ENCODE results near the gene STAT3.
"Not testable (repeated sequence)": the region's sequence is repeated elsewhere in the genome, so short reads cannot be mapped to it uniquely, and the experiment has no call there.

STAT3 gene

DNA sequence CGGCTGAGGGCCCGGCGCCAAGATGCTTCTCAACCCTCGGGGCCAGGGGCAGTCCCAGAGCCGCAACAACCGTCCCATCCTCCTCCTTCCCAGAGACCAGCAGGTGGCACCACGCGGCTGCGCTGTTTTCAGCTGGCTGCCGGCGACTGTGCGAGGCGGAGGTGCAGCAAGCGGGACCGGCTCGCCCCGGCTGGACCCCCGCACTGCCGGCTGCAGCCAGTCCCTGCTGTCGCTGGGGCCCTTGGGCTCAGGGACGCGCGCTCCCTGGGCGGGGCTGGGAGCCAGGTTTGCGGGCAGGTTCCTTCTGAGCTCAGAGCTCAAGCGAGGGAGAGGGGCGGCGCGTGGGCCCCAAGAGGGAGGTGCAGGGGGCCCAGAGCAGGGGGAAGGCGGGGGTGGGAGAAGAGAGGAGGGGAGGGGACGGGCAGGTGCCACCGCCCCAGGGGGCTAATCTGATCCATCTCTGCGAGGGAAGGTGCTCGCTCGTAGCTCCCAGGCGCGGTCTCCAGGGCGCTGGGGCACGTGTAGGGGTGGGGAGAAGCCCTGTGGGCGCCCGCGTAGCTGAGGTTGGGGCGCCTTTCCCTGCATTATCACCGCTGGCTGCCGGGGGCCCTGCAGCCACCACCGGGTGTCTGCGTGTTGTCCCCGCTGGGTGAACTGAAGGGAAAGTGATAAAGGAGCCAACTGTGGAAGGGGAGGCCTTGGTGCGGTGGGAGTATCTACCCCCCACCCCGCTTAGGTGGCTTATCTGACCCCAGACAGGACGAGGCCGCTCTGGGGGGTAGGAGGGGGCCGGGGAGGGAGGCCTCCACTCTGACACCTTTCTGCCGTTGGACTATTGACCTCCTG is 75.7 kb downstream of the STAT3 start:
- peak; percentile 78 to 79 for DNase-seq

DNA sequence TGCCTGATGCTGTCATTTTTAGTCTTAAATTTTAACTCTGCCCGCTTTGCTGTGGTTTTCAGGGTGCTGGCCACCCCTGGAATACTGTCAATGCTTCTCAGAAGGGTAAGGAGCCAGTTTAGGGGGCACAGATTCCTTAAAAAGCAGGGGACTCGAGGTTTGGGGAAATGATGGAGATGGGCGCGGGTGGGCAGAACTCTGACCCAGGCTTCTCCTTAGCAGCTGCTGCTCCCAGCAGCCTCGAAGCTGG is 76.3 kb downstream of the STAT3 start:
- DNase-seq = no peak

DNA sequence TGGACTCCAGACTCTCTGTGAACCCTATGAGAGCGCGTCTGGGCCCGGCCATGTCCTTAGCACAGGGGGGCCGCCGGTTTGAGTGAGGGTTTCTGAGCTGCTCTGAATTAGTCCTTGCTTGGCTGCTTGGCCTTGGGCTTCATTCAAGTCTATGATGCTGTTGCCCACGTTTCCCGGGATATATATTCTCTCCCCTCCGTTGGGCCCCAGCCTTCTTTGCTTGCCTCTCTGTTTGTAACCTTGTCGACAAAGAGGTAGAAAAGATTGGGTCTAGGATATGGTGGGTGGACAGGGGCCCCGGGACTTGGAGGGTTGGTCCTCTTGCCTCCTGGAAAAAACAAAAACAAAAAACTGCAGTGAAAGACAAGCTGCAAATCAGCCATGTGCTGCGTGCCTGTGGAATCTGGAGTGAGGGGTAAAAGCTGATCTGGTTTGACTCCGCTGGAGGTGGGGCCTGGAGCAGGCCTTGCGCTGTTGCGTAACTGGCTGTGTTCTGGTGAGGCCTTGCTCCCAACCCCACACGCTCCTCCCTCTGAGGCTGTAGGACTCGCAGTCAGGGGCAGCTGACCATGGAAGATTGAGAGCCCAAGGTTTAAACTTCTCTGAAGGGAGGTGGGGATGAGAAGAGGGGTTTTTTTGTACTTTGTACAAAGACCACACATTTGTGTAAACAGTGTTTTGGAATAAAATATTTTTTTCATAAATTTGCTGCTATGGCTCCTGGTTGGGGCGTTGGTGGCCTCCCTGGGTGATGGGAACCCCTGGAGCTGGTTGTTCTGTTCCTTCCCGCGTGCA is 76.8 kb downstream of the STAT3 start:
- peak in 1 of 2 donors; percentile 45 for DNase-seq

DNA sequence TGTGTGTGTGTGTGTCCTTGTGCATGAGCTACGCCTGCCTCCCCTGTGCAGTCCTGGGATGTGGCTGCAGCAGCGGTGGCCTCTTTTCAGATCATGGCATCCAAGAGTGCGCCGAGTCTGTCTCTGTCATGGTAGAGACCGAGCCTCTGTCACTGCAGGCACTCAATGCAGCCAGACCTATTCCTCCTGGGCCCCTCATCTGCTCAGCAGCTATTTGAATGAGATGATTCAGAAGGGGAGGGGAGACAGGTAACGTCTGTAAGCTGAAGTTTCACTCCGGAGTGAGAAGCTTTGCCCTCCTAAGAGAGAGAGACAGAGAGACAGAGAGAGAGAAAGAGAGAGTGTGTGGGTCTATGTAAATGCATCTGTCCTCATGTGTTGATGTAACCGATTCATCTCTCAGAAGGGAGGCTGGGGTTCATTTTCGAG is 77.4 kb downstream of the STAT3 start:
- DNase-seq = no peak

DNA sequence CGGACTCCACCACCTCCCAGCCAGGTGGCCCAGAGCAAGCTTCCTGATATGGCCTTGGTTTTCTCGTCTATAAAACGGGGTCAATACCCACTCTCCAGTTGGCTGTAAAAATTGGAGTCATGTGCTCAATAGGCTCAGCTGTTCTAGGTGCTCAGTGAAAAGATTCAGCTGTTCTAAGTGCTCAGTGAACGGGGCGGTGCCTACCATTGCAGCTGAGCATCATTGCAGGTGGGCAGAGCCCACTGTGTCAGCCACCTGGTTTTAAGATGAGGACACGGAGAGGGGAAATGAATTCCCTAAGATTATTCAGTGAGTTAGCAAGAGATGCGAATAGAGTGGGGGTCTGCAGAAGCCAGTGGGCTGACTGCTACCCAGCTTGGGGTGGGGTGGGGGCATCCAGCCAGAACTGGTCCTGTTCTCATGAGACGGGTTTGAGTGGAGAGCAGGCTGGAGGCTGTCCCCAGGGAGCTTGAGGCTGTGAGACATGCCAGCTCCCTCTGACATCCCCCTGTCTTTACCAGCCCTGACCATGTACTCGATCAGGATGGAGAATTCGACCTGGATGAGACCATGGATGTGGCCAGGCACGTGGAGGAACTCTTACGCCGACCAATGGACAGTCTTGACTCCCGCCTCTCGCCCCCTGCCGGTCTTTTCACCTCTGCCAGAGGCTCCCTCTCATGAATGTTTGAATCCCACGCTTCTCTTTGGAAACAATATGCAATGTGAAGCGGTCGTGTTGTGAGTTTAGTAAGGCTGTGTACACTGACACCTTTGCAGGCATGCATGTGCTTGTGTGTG is 78.1 kb downstream of the STAT3 start:
- DNase-seq = no peak

DNA sequence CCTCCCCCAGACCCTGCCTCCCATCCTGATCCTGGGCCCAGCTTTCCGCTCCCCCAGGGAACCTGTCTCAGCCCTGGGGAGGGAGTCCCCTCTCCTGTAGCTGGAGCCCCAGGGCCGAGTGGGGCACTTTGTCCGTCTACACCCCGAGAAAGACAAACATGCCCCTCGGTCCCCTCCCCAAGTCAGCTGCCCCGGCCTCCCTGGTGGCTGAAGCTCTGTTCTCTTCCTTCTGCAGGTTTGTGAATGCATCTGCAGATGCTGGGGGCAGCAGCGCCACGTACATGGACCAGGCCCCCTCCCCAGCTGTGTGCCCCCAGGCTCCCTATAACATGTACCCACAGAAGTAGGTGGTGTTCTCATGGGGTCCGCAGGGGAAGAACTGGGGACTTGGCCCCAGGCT is 79.1 kb downstream of the STAT3 start:
- no peak for DNase-seq

DNA sequence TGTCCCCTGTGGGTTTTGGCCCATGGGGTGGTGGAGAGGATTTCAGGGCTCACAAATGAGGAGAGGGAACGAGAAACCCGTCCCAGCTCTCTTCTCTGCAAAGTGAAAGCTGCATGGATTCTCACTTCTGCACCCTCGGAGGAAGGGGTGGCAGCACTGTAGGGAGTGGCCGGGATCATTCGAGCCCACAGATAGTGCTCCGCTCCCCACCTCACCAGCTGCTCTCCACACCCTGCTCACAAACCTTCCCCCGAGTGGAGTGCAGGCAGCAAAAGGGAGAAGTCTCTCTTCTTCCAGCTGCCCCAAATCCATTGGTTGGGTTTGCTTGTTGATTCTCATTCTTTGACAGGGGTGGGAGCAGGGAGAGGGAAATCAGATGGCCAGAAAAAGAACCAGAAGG is 79.8 kb downstream of the STAT3 start:
- DNase-seq = no peak

DNA sequence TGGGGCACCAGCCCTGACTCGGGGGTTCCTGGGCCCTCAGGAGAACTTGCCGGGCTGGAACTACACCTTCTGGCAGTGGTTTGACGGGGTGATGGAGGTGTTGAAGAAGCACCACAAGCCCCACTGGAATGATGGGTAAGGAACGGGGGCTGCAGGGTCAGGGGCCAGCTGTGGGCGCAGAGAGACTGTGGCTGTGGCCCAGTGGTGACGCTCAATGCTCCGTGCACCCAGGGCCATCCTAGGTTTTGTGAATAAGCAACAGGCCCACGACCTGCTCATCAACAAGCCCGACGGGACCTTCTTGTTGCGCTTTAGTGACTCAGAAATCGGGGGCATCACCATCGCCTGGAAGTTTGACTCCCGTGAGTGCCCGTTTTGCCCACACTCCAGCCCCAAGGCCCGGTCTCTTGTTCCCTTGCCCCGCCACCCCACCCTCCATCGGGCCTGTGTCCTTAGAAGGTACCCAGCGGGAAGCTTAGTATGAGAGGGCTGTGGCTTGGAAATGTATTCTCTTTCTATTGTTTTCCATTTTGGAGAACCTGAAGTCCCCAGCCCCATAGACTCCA is 80.8 kb downstream of the STAT3 start:
- DNase-seq = no peak

DNA sequence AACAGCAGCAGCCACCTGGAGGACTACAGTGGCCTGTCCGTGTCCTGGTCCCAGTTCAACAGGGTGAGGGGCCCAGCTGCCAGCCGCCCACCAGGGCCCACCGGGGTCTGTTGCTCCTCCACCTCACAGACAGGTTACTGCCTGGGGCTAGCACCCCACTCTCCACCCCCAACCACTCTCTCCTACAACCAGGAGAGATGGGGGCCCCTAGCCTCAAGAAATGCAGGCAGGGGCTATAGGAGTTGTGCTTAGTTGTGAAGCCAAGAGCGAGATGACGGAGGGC is 81.9 kb downstream of the STAT3 start:
- no peak for DNase-seq

DNA sequence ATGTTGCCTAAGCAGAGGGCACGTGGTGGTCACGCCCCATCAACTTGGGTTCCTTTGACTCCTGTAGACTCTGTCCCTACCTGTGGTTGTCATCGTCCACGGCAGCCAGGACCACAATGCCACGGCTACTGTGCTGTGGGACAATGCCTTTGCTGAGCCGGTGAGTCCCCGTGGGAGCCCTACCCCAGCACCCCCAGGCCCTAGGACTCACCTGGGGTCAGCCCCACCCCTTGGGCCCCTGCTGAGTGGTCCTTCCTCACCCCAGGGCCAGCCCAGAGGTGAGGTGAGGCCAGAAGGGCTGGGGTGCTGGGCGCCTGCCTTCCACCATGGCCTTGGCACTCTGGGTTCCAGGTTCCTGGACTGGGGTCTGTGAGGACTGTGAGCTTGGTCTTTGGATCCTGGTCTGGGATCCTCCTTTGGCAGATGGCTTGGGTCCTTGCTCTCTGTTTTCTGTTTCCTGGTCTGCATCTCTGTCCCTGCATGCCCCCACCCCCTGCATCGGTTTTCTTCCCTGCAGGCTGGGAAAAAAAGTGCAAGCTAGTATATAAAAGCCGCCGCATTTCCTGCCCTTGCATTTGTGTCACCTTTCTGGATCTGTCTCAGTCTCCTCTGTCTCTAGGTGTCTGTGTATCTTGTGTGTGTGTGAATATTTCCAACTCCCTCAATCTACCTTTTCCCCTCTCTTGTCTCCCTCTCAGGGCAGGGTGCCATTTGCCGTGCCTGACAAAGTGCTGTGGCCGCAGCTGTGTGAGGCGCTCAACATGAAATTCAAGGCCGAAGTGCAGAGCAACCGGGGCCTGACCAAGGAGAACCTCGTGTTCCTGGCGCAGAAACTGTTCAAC is 82.5 kb downstream of the STAT3 start:
- no peak for DNase-seq

DNA sequence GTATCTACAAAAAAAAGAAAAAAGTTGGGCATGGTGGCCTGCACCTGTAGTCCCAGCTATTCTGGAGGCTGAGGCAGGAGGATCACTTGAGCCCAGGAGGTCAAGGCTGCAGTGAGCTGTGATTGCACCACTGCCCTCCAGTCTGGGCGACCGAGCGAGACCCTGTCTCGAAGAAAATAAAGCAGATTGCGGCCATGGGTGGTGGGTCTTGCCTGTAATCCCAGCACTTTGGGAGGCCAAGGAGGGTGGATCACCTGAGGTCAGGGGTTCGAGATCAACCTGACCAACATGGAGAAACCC is 83.3 kb downstream of the STAT3 start:
- DNase-seq = not testable (repeated sequence)

DNA sequence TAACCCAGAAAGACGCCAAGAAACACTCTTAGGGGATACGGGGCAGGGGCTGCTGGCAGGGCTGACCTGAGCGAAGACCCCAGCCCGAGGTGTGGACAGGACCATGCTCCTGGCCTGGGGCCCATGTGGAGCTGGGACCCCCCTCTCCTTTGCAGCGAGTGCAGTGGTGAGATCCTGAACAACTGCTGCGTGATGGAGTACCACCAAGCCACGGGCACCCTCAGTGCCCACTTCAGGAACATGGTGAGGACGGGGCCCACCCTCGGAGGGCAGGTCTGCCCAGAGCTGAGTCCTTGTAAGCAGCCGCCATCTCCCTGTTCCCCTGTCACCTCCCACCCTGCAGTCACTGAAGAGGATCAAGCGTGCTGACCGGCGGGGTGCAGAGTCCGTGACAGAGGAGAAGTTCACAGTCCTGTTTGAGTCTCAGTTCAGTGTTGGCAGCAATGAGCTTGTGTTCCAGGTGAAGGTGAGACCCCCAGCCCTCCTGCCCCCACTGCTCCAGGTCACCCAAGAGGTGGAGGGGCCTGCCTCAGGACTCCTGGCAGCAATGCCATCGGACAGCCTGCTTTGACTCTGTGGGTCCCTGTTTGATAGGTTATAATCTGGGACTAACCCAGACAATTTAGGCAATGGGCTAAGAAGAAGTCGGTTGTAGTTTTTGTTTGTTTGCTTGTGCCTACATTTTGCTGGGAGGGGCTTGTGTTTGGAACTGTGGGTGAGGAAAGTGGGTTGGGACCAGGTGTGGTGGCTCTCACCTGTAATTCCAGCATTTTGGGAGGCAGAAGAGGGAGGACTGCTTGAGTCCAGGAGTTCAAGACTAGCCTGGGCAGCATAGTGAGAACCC is 83.8 kb downstream of the STAT3 start:
- no peak for DNase-seq

DNA sequence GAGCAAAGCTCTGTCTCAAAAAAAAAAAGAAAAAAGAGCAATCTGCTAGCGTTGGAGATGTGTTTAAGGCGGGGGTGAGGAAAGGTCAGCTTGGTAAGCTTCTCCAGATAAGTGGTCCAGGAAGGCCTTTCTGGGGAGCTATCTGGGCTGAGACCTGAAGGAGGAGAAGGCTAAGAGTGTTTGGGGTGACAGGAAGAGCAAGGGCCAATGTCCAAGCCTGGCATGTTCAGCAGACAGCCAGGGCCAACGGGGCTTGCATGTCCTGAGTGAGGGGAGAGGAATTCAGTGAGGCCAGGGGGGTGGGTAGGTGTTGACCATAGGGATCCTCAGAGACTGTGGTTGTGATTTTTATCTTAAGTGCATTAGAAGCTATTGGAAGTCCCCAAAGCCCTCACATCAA is 84.5 kb downstream of the STAT3 start:
- DNase-seq = no peak

DNA sequence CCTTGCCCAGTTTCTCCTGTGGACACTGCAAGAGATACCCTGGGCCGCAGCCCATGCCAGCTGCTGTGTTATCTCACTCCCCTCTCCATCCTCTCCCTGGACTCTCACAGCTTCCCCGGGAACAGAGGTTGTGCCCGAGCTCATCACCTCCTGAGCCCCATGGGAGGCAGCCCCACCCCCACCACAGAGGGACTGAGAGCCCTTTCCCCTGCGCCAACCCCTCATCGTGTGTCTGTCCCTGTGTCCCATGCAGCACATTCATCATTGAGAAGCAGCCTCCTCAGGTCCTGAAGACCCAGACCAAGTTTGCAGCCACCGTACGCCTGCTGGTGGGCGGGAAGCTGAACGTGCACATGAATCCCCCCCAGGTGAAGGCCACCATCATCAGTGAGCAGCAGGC is 87.2 kb downstream of the STAT3 start:
- DNase-seq = no peak

DNA sequence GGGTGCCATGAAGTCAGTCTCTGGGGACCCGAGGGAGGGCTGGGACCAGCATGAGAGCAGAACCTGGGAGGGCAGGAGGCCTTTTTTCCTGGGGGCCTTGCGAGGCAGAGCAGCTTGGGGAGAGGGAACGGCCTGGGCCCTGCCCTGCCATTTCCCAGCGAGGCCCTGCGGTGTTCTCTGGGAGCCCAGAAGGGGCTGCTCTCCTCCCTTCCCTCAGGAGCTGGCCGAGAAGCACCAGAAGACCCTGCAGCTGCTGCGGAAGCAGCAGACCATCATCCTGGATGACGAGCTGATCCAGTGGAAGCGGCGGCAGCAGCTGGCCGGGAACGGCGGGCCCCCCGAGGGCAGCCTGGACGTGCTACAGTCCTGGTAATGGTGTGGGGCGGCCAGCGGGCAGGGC is 88.3 kb downstream of the STAT3 start:
- not testable (repeated sequence) for DNase-seq

DNA sequence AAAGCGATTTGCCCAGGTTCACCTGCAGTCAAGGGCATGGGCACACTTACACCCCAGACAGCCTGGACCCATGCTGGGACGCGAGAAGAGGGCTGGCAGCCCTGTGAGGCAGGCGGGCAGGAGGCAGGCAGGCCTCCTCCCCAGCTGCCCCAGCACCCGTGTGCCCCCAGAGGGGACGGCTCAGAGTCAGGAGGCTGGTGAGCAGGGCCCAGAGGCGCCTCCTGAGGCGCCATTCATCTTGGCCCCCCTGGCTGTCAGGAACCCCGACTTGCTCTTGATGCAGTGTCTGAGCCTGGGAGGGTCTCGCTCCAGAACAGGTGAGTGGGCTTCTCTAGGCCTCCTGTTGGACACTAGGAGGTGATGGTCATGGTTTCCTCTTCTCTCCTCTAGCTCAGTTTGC is 88.9 kb downstream of the STAT3 start:
- not testable (repeated sequence) for DNase-seq

DNA sequence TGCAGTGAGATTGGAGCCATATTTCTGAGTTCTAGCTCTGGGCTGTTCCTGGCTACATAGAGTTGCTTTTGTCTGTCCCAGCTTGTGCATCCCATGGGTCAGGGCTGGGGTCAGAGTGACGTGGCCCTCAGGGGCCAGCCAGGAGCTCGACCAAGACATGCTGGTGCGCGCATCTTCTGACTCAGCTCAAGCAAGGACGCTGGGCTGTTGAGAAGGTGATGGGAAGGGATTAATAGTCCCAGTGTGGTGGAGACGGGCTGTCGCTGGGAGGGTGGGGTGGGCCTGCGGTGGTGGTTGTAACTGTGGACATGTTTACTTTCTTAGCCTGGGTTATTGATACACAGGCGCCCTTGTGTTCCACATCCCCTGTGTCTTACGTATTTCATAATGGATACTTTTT is 90.5 kb downstream of the STAT3 start:
- not testable (repeated sequence) for DNase-seq

DNA sequence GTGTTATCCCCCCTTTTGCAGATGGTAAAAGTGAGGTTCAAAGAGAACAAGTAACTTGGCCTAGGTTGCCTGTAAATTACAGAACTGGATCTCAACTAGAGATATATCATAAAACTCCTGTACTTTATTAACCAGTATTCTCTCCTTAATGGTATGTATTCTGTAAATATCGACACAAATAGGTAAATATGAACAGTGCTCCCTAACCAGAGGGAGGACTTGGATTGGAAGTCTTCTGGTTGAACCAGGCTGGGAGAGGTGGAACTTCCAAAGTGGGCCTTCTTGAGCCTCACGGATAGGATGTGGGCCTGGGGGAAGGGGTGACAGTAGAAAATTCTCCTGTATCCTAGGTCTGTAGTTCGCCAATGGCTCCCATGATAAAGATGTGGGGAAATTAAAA is 92.2 kb downstream of the STAT3 start:
- no peak for DNase-seq

DNA sequence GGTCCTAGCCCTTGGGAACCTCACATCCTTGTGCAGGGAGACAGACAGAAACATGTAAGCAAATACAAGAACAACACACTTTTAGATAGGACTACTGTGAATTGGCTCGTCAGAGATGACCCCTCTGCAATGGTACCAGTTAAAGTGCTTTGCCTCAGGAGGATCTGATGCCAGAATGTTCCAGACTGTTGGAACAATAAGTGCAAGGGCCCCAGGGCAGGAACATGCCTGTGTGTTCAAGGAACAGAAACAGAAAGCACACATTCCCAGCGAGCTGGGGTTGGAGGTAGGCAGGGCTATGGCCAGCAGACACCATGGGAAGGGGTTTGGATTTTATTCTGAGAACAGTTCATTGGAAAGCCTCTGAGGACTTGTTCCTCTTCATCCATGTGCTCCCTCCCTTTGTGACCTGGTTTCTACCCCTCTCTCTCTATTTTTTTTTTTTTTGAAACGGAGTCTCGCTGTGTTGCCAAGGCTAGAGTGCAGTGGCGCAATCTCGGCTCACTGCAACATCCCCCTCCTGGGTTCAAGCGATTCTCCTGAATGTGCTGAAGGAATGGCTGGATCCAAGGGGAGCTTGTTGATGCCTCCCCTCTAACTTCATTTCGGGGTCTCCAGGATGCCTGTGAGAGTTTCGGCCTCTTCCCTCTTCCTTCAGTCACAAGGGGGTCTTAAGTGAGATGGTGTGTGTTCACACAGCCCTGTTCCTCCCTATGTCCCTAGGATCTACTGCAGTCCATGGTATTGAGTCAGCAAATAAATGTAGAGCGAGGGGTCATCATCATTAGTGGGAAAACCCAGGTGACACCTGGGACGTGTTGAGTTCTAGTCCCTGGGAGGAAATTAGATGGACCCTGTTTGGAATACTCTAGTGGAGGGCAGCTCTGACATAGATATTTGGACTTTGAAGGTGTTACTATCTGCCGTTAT is 93.5 kb downstream of the STAT3 start:
- no peak for DNase-seq

DNA sequence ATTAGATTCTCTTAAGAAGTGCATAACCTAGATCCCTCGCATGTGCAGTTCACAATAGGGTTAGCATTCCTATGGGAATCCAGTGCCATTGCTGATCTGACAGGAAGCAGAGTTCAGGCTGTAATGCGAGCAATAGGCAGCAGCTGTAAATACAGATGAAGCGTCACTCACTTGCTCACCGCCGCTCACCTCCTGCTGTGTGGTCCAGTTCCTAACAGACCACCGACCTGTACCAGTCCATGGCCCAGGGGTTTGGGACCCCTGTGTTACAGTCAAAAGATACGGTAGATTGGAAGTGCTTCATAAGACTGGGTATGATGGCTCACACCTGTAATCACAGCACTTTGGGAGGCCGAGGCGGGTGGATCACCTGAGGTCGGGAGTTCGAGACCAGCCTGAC is 97.1 kb downstream of the STAT3 start:
- no peak for DNase-seq

DNA sequence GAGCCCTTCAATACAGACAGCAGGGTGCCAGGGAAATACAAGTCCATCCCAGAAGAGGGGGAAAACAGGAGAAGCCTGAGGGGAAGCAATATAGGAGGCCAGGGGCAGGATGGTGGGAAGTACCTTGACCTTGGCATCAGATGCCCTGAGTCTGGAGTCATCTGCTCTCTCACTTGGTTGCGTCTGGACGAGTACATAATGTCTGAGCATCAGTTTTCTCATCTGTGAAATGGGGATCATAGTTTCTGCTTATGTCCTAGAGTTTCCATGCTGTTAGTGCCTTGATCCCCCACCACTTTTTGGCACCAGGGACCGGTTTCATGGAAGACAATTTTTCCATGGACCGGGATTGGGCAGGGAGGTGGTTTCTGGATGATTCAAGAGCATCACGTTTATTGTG is 97.7 kb downstream of the STAT3 start:
- DNase-seq = no peak

Measured in CD4-positive, alpha-beta T cell treated with Interleukin-1 beta for 1 hour (primary cell).